Measurements from ENCODE around the gene VPS41.

The VPS41 gene

GRCh38 chr7:38798552-38799267 lies 110.3 kb downstream of the VPS41 start:
- no peak for DNase-seq

DNA sequence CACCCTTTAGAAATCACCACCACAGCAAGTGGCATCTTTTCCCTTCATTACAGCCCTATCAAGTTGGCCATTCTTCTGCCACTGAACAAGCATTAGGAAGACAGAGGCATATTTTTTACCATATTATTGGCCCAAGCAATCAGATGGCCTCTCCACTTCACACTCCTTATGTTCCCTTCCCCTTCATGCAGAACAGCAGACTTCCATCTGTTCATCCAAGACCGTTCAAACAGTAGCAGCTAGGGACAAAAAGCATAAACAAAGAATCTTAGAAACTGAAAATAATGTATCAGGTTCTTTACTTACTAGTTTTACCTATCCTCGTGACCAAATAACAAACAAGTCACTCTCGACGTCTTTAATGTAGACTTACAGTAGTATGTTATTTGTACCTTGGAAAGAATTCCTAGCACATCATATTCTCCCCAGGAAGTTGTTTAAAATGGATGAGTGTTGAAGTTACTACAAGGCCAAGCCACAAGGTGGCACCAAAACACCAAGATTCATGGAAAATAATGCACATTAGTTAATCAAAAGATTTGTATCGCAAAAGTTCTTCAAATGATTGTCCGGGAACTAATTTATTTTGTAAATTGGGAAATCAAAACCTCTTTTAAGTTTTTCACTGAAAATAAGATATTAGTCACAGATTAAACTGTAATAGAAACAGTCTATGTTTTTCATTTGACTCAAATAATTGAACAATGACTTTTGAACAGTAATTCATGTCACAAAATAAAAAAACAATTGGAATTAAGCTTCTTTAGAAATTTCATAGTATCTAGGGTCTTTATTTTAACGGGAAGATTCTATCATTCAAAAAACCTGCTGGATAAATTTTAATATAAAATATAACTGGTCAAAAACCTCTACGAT lies 112.1 kb downstream of the VPS41 start:
- peak; percentile 34 for DNase-seq

DNA sequence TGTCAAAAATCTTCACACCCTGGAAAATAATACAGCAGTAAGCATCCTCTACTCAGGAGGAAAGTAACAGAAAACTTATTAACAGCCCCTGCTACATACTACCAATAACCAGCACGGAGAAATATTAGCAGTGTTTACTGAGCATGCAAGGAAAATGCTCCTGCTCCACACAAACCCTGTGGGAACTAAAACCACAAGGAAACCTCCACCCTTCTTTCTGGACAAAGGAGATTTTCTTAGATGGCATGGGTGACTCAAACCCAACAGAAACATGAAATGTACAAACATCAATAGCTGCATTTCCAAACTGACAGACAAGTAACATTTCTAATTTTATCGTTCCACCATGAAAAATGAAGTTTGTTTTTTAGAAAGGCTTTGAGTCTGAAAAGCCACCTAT lies 113.4 kb downstream of the VPS41 start:
- no peak for DNase-seq

DNA sequence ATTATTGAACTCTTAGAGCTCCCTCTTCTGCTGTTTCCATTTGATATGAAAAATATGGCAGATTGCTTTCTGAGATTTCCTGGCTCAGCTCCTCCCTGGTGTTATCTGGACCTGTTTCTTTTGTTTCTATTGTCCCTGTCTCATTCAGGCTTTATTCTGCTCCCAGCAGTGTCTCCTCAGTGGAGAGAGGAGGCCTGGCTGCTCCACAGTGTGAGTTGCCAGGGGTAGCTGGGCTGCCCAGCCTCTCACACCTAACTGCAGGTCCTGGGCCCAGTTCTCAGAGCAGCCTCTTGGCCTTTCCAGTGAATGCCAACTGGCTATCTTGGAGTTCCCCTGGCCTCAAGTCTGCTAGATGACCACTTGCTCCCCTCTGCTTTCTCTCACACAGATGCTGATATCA lies 127.0 kb downstream of the VPS41 start:
- DNase-seq = no peak

DNA sequence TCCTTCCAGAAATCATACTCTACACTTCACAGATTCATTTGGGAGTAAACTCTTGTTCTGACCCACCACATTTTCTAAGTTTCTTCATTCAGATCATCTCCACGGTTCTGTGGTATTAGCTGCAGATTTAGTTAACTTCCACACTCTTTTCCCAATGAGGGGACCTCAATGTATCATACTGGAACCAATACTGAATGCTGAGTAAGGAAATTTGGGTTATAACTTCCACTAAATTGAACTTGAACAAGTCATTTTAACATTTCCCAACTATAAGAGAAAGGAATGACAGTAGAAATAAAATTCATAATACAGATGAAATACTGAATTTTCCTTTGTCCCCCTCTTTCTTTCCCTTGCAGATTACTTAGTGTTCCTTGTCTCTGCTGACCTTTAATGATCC lies 131.4 kb downstream of the VPS41 start:
- DNase-seq = no peak

DNA sequence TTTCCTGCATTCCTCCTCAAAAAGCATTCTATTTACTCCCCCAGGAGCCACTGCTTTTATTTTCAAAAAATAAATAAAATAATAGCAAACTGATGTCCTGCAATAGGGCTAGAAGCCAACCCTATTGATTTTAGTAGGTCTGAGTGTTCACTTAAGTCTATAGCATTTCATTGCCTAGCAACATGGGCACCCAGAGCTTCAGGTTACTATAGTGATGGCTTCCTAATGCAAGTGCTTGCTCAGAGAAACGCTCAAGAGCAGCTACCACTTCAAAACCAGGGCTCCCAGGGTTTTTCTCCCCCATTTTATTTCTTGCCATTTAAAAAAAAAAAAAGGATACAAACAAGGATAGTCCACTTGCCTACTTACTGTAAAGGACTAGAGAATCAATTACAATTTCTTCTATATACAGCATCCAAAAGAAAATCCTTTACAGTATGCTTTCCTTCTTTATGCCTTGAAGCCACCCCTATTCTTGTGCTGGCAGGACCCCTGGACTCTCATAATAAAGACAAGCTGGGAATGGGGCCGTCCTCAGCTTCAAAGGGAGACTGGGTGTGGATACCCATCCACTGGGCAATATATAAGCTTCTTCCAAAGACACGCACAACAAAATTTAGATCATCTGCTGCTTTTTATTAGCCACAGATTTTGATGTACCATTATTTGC lies 133.3 kb downstream of the VPS41 start:
- peak; percentile 73 for DNase-seq

DNA sequence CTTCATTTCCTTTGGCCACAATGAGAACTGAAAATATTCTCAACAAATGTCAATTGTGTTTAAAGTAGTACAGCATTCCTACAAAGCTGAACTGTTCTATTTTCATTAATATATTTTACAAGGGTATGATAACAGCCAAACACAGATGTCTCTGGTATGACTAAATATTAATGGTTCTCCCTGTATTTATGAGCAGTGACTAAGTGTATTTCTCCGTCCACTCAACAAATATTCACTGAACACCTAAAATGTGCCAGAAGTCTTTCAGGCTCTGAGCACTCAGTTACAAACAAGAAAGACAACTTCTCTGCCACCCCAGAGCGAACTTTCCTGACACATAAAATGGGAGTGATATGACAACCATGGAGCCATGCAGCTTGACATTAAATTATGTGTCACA lies 135.6 kb downstream of the VPS41 start:
- DNase-seq = no peak

GRCh38 chr7:38760226-38760625 lies 148.8 kb downstream of the VPS41 start:
- DNase-seq = no peak

DNA sequence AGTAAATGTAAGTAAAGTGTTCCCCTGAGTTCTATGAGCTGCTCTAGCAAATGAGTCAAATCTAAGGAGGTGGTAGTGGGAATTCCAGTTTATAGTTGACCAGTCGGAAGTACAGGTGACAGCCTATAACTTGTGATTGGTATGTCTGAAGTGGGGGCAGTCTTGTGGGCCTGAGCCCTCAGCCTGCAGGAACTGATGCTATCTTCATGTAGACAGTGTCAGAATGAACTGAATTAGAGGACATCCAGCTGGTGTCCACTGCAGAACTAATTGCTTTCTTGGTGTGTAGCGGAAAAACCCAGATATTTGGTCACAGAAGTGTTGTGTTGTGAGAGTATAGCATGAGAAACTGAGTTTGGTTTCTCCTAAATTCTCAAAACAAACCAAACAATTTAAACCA lies 150.0 kb downstream of the VPS41 start:
- DNase-seq = no peak

- DNase-seq = no peak
Observed at GRCh38 chr7:38757931-38758330, 151.1 kb downstream of the VPS41 start.

- no peak for DNase-seq
Observed at GRCh38 chr7:38756521-38756920, 152.5 kb downstream of the VPS41 start.

- DNase-seq = no peak
Observed at GRCh38 chr7:38753347-38753746, 155.6 kb downstream of the VPS41 start.

DNA sequence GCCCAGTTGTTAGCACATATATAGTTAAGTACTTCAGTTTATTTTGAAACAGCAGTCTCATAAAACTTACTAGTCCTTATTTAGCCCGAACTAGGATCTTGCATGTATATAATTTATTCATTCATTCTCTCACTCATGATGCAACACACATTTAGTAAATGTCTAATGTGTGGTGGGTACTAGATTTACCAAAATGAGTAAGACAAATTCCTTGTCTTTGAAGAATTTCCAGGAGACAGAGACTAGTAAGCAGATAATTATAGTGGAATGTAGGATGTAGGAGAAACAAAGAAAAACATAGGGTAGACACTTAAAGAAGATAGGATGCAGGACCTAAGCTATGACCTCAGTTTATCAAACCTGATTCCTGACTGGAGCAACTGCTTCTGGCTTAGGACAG lies 157.6 kb downstream of the VPS41 start:
- DNase-seq = no peak

- DNase-seq = no peak
Observed at GRCh38 chr7:38748056-38748610, 160.9 kb downstream of the VPS41 start.

DNA sequence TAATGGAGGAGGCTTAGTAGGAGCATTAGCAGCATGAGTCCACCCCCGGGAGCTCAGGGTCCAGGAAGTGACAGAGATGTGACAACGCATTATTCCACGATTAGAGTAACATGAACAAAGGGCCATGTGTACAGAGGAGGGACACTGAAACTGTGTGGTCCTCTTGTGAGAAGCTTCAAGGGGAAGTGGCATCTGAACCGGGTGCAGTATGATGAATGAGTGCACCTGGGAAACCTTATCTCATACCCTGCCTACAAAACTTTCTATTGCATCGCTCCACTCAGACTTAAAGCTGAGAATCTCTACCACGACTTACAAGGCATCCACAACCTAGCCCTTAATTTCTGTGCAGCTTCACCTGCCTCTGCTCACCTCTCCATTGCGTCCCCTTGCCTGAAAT lies 162.6 kb downstream of the VPS41 start:
- DNase-seq = no peak

DNA sequence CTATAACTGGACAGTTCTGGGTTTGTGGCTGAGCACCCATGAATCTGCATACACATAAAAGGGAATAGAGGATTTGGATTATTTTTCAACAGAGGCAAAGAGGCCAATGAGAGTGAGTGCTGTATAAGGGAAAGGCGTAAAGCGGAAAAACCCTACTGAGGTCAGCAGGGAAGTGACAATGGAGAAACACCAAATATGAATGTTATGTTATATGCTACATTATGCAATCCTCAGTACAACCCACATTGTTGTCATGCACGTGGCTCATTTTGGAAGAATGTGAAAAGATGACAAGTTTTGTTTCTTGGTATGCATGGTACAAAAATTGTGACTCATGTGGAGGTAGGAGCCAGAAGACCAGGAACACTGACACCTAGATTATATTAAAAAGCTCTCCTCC lies 164.2 kb downstream of the VPS41 start:
- no peak for DNase-seq

- no peak for DNase-seq
Observed at GRCh38 chr7:38743899-38744298, 165.1 kb downstream of the VPS41 start.

- no peak for DNase-seq
Observed at GRCh38 chr7:38740041-38740440, 168.9 kb downstream of the VPS41 start.

GRCh38 chr7:38736138-38736537 lies 172.9 kb downstream of the VPS41 start:
- no peak for DNase-seq

- DNase-seq = no peak
Observed at GRCh38 chr7:38731215-38731614, 177.8 kb downstream of the VPS41 start.

- no peak for DNase-seq
Observed at GRCh38 chr7:38728145-38728544, 180.8 kb downstream of the VPS41 start.

GRCh38 chr7:38727184-38727940 lies 181.6 kb downstream of the VPS41 start:
- DNase-seq = no peak

GRCh38 chr7:38723327-38723726 lies 185.7 kb downstream of the VPS41 start:
- DNase-seq = no peak

All from NCI-H1105 (cell line).